ENCODE measurements around the gene HS6ST3. TPM values are rescaled to one million over a fixed set of nuclear protein-coding genes. Genes with fewer than 3 reads are reported as not detected.

The HS6ST3 gene
- total RNA-seq, 1 donor from 2014 or later = 4.7 TPM

DNA sequence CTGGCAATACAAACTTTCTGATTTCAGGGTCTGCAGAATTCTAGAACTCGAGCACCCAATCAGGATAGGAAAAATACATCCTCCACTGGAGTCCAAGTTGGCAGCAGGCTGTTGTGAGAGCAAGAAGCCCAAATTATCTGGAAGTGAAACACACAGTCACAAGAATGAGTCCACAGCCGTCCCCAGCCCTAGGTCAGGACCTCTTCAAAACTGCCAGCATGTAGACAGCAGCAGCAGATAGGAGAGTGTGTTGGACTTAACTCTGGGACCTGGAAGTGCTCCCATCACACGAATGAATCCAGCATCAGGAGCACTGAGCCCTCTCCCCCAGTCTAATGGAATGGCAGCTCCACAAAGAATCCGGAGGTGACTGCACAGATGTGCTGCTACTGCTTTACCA is 483.7 kb downstream of the HS6ST3 start:
- no peak for DNase-seq (ENCODE audit: extremely low spot score, unreplicated experiment)

DNA sequence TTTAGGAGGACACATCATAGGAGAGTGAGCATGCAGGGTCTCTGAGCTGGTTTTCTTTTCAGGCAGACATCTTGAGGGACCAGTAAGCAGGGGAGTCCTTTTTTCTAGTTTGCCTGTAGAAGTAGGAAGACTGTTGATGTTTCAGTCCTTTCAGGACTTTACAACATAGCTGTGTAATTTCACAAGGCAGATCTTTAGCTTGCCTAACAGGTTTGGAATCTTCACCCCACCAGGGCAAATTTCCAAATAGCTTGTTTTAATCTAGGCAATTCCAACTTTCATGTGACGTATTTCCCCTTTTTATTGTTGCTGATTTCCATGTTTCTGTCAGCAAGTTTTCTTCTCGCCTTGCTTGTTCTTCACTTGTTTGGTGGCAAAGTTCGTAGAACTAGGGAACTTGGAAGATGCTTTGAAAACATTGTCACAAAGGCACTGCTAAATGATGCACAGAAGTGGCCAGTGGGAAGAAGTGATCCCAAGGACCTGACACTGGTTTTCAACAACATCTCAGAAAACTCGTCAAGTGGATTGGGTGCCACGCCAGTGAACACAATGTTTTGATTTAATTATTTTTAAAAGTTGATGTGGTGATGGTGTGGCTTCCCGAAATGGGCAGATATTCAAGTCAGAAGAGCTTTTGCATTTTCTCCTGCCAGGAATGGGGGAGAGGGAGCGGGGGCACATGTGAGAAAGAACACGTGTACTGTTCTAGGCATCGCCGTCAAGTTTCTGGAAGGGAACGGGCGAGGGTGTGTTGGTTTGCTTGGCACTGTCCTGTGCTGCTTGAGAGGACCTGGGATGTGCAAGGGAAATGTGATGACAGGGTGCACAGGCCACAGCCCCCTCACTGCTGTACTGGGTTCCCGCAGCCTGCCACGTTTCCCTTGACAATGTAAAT is 485.8 kb downstream of the HS6ST3 start:
- Mint-ChIP-seq H3K4me3 (no peak overlapping the region), H3K27ac (no peak overlapping the region), H3K4me1 (ENCODE audit: unreplicated experiment) (no peaks in the 10 kb centered on the region), H3K9me3 (no peaks in the 10 kb centered on the region), H3K36me3 (no peaks in the 10 kb centered on the region), H3K27me3 (no peaks in the 10 kb centered on the region)
- no peak for DNase-seq (ENCODE audit: extremely low spot score, unreplicated experiment)
- TF ChIP-seq, protein P1, sequence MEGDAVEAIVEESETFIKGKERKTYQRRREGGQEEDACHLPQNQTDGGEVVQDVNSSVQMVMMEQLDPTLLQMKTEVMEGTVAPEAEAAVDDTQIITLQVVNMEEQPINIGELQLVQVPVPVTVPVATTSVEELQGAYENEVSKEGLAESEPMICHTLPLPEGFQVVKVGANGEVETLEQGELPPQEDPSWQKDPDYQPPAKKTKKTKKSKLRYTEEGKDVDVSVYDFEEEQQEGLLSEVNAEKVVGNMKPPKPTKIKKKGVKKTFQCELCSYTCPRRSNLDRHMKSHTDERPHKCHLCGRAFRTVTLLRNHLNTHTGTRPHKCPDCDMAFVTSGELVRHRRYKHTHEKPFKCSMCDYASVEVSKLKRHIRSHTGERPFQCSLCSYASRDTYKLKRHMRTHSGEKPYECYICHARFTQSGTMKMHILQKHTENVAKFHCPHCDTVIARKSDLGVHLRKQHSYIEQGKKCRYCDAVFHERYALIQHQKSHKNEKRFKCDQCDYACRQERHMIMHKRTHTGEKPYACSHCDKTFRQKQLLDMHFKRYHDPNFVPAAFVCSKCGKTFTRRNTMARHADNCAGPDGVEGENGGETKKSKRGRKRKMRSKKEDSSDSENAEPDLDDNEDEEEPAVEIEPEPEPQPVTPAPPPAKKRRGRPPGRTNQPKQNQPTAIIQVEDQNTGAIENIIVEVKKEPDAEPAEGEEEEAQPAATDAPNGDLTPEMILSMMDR (conservative IDR thresholded peaks at IDR 0.05) = no peak

More for the DNA sequence above, 483.7 kb downstream of the HS6ST3 start:
- H3K9me3 Mint-ChIP-seq = no peaks in the 10 kb centered on the region
- H3K4me1 Mint-ChIP-seq (ENCODE audit: unreplicated experiment) = no peaks in the 10 kb centered on the region
- no peaks in the 10 kb centered on the region for H3K36me3 Mint-ChIP-seq
- H3K27ac Mint-ChIP-seq = no peak overlapping the region
- H3K4me3 Mint-ChIP-seq = no peak overlapping the region
- TF ChIP-seq, protein P1 (conservative IDR thresholded peaks at IDR 0.05) = no peak
- no peaks in the 10 kb centered on the region for H3K27me3 Mint-ChIP-seq

DNA sequence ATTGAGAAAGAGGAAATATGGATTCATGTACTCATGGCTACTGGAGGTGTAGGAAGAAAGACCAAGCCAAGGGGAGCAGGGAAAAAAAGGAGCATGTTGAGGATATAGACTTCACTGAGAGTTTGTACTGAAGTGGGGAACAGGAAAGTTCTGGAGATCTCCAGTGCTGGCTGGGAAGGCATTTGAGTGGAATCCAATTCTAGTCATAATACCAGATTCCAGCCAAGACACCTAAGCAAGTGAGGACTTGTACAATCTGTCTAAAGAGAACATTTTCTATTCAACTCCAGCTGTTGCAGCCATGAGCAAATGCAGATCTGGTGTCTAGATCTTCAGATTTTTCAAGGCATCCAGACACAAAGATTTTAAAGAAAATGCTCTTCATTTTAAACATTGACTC is 491.8 kb downstream of the HS6ST3 start:
- DNase-seq (ENCODE audit: extremely low spot score, unreplicated experiment) = no peak
- TF ChIP-seq, protein P1 (conservative IDR thresholded peaks at IDR 0.05) = no peak
- Mint-ChIP-seq H3K9me3 (no peaks in the 10 kb centered on the region), H3K36me3 (no peaks in the 10 kb centered on the region), H3K27ac (no peak overlapping the region), H3K4me1 (ENCODE audit: unreplicated experiment) (no peaks in the 10 kb centered on the region), H3K4me3 (no peak overlapping the region), H3K27me3 (no peaks in the 10 kb centered on the region)

DNA sequence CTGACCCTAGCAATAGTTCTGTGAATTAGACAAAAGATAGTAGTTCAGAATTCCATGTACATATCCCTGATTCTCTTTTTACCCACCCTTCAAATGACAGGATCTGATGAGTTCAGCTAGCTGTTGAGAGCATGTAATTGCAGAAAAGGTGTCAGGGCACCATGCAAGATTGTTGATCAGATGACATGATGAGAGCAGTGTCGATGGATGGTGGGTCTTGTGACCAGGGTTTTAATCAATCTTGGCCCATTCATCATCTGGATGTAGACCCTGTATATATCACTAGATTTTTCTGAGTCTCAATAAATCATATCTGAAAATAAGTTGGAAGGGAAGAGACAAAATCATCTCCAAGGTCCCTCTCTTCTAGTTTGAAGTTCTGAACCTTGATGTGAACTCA is 525.3 kb downstream of the HS6ST3 start:
- Mint-ChIP-seq H3K4me1 (ENCODE audit: unreplicated experiment) (no peaks in the 10 kb centered on the region), H3K9me3 (peaks cover 7% of the 10 kb centered on the region), H3K27me3 (no peaks in the 10 kb centered on the region), H3K36me3 (no peaks in the 10 kb centered on the region), H3K27ac (no peak overlapping the region), H3K4me3 (no peak overlapping the region)
- TF ChIP-seq, protein P1 (conservative IDR thresholded peaks at IDR 0.05) = no peak
- DNase-seq (ENCODE audit: extremely low spot score, unreplicated experiment) = no peak

DNA sequence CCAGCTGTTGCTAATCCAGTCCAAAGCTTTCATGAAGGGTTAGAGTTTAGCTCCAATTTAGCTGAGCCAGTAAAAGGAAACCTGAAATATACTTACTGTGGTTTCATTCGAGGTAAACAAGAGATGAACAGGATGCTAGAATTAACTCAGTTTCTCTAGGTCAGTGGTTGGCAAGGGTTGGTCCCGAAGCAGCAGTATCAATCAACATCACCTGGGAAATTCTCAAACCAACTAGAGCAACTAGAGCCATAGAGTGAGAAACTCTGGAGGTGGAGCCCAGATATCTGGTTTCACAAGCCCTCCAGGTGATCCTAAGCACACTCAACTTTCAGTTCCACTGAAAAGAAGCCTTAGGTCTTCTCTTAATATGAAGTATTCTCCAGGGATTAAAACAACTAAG is 527.6 kb downstream of the HS6ST3 start:
- DNase-seq (ENCODE audit: extremely low spot score, unreplicated experiment) = no peak
- no peaks in the 10 kb centered on the region for H3K36me3 Mint-ChIP-seq
- H3K27me3 Mint-ChIP-seq = no peaks in the 10 kb centered on the region
- no peaks in the 10 kb centered on the region for H3K9me3 Mint-ChIP-seq
- no peaks in the 10 kb centered on the region for H3K4me1 Mint-ChIP-seq (ENCODE audit: unreplicated experiment)
- TF ChIP-seq, protein P1 (conservative IDR thresholded peaks at IDR 0.05) = no peak
- no peak overlapping the region for H3K27ac Mint-ChIP-seq
- no peak overlapping the region for H3K4me3 Mint-ChIP-seq
